Psoas muscle (tissue), 8 donors: ENCODE data around the gene ADIPOR1. TPM values are rescaled to one million over a fixed set of nuclear protein-coding genes. Genes with fewer than 3 reads are reported as not detected.
A peak's percentile ranks its signal among the peaks of the same experiment; 100 is the strongest.
"Not testable (repeated sequence)": the region's sequence is repeated elsewhere in the genome, so short reads cannot be mapped to it uniquely, and the experiment has no call there.

Experiments
- ATAC-seq, 4 donors: fragments of 200-7000 bp; cut with Tn5 transposase; one replicate each; pipeline ENCODE4 v1.9.1; 2020; ENCODE audit warnings: moderate library complexity in 3 of 4, mild to moderate bottlenecking in 2 of 4
- DNase-seq, 2 donors: peaks; one replicate each; pipeline ENCODE4 v3.0.0-alpha.2; 2020
- H3K27ac ChIP-seq: fragments of 200-600 bp; one replicate; pipeline ENCODE4 v1.8.0; 2022
- H3K27me3 ChIP-seq, 3 donors: fragments of 200-600 bp in 1 of 3; one replicate each; pipeline versions ENCODE4 v1.6.1 to v1.8.0; 2013 to 2022; ENCODE audit warnings: low read length in 2 of 3, mild to moderate bottlenecking in 2 of 3, moderate library complexity in 1 of 3; ENCODE audit not compliant: insufficient read depth in 3 of 3
- H3K36me3 ChIP-seq, 2 donors: fragments of 200-600 bp in 1 of 2; one replicate each; pipeline versions ENCODE4 v1.6.1 to v1.8.0; 2013 to 2022; ENCODE audit warnings: low read depth in 1 of 2, mild to moderate bottlenecking in 1 of 2, moderate library complexity in 1 of 2; ENCODE audit not compliant: insufficient read depth in 1 of 2
- H3K4me1 ChIP-seq: fragments of 200-600 bp; one replicate; pipeline ENCODE4 v1.8.0; 2022
- H3K4me3 ChIP-seq: fragments of 200-600 bp; one replicate; pipeline ENCODE4 v1.8.0; 2022; ENCODE audit warnings: mild to moderate bottlenecking
- H3K9me3 ChIP-seq: fragments of 200-600 bp; one replicate; pipeline ENCODE4 v1.8.0; 2022
- CTCF ChIP-seq: fragments of 200-600 bp; IDR thresholded peaks from one replicate; pipeline ENCODE4 v1.8.0; 2022; ENCODE audit warnings: antibody characterized with exemption
- WGBS, 3 donors: extraction: QIAGEN DNeasy Blood & Tissue Kit; methylation state at CpG; one replicate each; pipeline versions ENCODE4 v1.1.6 to v1.1.7; 2013; 5-methylcytosine and 5-hydroxymethylcytosine counted together
- intact Hi-C, 2 donors: fragments of 100-400 bp; cut with DNase I; formaldehyde crosslinking; loops; one replicate each; pipeline versions ENCODE4 v1.11.0 to v1.14.2; 2022
- polyA plus RNA-seq, 3 donors: library from polyadenylated mRNA; stranded (reverse); fragments of 200-250 nt; gene quantifications; one replicate each; pipeline ENCODE4 v1.2.3, GENCODE V29; 2013
- total RNA-seq, 4 donors: library from RNA; stranded (reverse); fragmentation: NEBNext Ultra II Directional in 2 of 4; extraction: Animal tissue kit (Norgen Biotek cat#: 25700) in 2 of 4; gene quantifications; one replicate each; pipeline versions ENCODE4 v1.2.1 to v1.2.4, GENCODE V29; 2021 to 2023
- donor health status: healthy with polysubstance abuse.
- donor health status: DM: no; HTN: no; CAD: no; lungs with moderate emphysema.
- donor health status: Bipolar disorder and iron deficiency.
- donor health status: healthy.
- donor health status: DM: yes; HTN: yes; CAD: no.
- donor health status: DM: no; HTN: no; CAD: no.
- donor health status: DM: no; HTN: no; CAD: no.
- donor health status: DM: yes; HTN: yes; CAD: no.

Gene ADIPOR1
- total and polyA plus RNA-seq, 7 donors: 64.4 to 127 (median 76.6) TPM

GRCh38 chr1:202938287-202938925 is 19.7 kb downstream of the ADIPOR1 start:
- no peaks in the 10 kb centered on the region for H3K27me3 ChIP-seq
- H3K36me3 ChIP-seq: peaks cover 9 to 38% of the 10 kb centered on the region in 2 donors
- intact Hi-C loops: no loop called here
- H3K4me3 ChIP-seq: no peak overlapping the region
- 65 to 77% (median 65%) methylated on average over 5 of the region's 5 CpGs for WGBS, 3 donors
- ATAC-seq: peak in 2 of 4 donors; percentile 40 to 56
- no peak for DNase-seq
- TF ChIP-seq CTCF: no peak
- no peaks in the 10 kb centered on the region for H3K9me3 ChIP-seq
- no peaks in the 10 kb centered on the region for H3K4me1 ChIP-seq
- H3K27ac ChIP-seq: no peak overlapping the region

DNA sequence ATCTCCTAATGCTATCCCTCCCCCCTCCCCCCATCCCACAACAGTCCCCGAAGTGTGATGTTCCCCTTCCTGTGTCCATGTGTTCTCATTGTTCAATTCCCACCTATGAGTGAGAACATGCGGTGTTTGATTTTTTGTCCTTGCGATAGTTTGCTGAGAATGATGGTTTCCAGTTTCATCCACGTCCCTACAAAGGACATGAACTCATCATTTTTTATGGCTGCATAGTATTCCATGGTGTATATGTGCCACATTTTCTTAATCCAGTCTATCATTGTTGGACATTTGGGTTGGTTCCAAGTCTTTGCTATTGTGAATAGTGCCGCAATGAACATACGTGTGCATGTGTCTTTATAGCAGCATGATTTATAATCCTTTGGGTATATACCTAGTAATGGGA is 21.7 kb downstream of the ADIPOR1 start:
- H3K27me3 ChIP-seq, H3K27ac ChIP-seq, ATAC-seq, H3K4me1 ChIP-seq, intact Hi-C loops, DNase-seq, H3K9me3 ChIP-seq, H3K4me3 ChIP-seq: not testable (repeated sequence)
- peaks cover 0 to 18% of the 10 kb centered on the region in 2 donors for H3K36me3 ChIP-seq
- WGBS, 3 donors: 88 to 94% methylated on average over 1 of the region's 6 CpGs; no CpG with 5 or more reads in 1 of the 3 donors

DNA sequence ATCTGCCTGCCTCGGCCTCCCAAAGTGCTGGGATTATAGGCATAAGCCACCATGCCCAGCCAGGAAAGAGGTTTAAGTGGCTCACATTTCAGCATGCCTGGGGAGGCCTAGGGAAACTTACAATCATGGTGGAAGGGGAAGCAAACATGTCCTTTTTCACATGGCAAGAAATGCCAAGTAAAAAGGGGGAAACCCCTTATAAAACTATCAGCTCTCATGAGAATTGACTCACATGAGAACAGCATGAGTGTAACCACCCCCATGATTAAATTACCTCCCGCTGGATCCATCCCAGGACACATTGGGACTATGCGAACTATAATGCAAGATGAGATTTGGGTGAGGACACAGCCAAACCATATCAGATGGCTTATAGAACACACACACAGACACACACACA is 22.3 kb downstream of the ADIPOR1 start:
- no peaks in the 10 kb centered on the region for H3K27me3 ChIP-seq
- peaks cover 5% of the 10 kb centered on the region for H3K9me3 ChIP-seq
- intact Hi-C loops: no loop called here
- H3K36me3 ChIP-seq: peaks cover 0 to 12% of the 10 kb centered on the region in 2 donors
- H3K27ac ChIP-seq: no peak overlapping the region
- no peak for DNase-seq
- WGBS, 3 donors: 54 to 67% (median 63%) methylated on average over 3 of the region's 3 CpGs
- H3K4me3 ChIP-seq: no peak overlapping the region
- no peak for ATAC-seq
- H3K4me1 ChIP-seq: no peaks in the 10 kb centered on the region
- no peak for TF ChIP-seq CTCF

DNA sequence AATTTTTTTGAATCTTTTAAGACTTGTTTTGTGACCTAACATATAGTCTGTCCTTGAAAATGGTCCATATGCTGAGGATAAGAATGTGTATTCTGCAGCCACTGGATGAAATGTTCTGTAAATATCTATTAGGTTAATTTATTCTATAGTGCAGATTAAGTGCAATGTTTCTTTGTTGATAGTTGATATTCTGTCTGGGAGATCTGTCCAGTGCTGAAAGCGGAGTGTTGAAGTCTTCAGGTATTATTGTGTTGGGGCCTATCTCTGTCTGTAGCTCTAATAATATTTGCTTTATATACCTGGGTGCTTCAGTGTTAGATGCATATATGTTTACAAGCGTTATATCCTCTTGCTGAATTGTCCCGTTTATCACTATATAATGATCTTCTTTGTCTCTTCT is 23.4 kb downstream of the ADIPOR1 start:
- Histone ChIP-seq H3K4me3 (no peak overlapping the region), H3K27ac (no peak overlapping the region), H3K36me3 (peaks cover 0 to 3% of the 10 kb centered on the region in 2 donors), H3K27me3 (no peaks in the 10 kb centered on the region), H3K4me1 (no peaks in the 10 kb centered on the region), H3K9me3 (peaks cover 5% of the 10 kb centered on the region)
- DNase-seq (no peak), ATAC-seq (no peak)
- intact Hi-C loops: no loop called here
- TF ChIP-seq CTCF: no peak
- 89 to 91% (median 89%) methylated on average over 3 of the region's 3 CpGs for WGBS, 3 donors

GRCh38 chr1:202932476-202932875 is 25.6 kb downstream of the ADIPOR1 start:
- DNase-seq: no peak
- no peaks in the 10 kb centered on the region for H3K27me3 ChIP-seq
- intact Hi-C loops: no loop called here
- H3K36me3 ChIP-seq: no peaks in the 10 kb centered on the region
- no peak overlapping the region for H3K27ac ChIP-seq
- no peaks in the 10 kb centered on the region for H3K4me1 ChIP-seq
- no peak for ATAC-seq
- TF ChIP-seq CTCF: no peak
- no peak overlapping the region for H3K4me3 ChIP-seq
- peaks cover 5% of the 10 kb centered on the region for H3K9me3 ChIP-seq
- WGBS, 3 donors: 89 to 95% (median 90%) methylated on average over 2 of the region's 2 CpGs
